DMS114 treated with DMSO at 0.1 percent for 48 hours (cell line): ENCODE measurements around the gene NOTCH1.

Source experiments
- DNase-seq: peaks from one replicate; lab custom pipeline; 2025; ENCODE audit not compliant: unreplicated experiment; lab: John Stamatoyannopoulos, UW

NOTCH1 gene

DNA sequence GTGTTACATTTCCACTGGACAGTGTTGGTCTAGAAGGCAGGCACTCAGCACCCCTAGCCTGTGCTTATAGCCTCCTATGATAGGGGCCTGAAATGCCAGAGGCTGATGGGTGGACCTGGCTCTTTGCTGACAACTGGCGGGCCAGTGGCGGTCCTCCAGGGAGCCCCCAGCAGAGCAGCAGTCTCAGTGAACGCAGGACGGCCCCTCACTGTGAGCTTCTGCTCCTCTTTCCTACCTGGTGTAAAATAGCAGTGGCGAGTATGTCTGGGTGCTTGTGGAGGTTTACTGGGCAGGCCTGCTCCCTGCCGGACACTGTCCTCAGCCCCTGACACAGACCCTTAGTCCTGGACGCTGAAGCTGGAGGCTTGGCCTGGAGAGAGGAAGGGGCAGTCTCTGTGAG lies 59.7 kb downstream of the NOTCH1 start:
- DNase-seq, result no peak

DNA sequence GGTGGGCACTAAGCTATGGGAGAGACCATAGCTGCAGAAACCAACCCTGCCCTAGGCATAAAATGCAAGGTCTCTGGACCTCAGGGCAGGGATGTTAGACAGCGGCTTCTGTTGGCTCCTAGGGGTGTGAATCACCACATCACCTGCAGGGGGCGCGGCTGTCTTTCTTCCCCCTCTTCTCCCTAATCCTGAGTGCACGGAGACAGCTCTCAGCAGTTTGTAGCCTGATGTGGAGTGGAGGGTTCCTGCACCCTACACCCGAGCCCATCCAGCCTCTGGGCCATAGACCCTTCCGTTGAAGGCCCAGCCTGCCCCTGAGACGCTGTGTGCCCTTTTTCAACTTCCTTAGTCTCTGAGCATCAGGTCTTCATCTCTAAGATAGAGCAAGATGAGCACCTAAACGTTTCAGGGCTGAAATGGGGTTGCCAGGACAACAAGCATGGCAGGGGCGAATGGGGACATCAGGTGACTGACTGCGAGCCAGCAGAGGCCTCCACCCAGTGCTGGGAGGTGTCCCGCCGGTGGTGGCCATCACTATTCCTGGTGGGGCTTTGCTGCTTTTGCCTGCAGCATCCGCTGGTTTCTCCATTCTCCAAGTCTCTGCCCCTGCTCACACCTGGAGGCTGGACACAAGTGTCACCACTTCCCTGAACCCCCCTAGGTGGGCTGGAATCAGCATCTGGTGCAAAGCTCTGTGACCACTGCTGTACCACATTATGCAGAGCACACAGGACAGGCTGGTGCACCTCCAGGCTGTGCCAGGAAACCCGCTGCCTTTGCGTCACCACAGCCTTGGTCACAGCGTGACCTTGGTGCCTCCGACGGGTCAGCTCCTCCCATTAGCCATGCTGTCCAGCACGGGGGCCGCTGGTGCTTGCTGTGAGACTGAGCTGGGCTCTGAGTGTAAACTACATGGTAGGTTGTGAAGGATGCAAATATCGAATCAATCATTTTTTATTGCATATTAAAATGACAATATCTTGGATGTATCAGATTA lies 60.5 kb downstream of the NOTCH1 start:
- peak; percentile 54 for DNase-seq

DNA sequence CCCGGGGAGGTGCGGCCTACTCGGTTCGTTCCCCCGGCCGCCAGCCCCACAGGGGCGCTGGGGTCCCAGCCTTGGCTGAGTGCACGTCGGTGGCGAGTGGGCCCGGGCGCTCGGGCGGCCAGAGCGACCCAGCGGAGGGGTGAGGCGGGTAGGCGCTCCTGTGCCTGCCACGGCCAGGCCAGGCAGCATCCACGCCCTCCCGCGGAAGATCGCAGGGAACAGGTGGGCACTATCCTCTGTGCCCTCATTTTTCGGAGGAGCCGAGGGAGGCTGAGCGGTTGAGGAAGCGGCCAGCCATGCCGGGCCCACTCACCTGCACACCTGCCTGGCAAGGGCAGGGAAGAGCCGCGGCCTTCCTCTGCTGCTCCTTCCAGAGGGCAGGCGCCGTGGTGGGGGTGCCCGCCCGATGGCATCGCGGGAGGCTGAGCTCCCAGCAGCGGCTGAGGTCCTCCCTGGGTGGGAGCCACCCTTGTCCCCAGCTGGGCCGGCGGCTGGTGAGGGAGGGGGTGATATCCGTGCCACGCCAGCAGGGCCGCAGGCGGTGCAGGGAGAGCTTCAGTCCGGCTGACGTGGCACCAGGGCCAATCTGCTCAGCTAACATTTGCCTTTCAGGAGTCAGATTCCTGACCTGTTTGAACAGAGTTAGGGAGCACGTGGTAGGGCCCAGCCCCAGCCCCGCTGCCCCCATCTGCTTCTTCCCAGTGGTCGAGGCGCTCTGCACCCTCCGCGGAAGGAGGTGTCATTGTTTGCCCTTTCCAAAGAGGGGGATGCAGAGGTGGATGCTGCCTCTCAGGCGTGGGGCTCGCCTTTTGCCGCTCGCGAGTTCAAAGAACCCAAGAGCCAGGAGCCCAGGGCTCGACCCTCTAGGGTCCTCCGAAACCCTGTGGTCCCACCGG lies 61.4 kb downstream of the NOTCH1 start:
- no peak for DNase-seq

DNA sequence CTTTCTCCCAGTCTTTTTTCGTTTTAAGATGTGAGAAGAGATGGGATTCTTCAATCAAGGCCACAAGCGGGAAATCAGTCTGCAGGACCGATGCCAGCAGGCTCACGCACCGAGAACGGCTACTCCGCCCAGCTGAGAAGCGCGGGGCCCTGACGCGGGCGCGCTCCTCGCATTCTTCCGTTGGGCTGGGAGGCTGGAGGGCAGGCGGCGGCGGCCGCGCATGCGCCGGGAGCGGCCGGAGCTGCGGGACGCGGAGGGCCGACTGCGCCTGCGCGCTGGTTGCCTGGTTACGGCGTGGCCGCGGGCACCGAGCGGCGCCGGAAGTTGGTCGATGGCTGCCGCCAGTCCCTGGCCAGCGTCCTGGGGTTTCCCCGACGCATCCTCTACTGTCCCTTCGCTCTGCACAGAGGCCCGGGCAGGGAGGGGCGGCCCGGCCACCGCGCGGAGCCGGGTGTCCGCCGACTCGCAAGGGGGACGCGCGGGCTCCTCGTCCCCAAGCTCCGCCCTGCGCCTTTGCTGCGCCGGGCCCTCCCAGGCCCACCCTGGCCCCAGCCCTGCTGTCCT lies 62.2 kb downstream of the NOTCH1 start:
- peak; percentile 85 for DNase-seq

DNA sequence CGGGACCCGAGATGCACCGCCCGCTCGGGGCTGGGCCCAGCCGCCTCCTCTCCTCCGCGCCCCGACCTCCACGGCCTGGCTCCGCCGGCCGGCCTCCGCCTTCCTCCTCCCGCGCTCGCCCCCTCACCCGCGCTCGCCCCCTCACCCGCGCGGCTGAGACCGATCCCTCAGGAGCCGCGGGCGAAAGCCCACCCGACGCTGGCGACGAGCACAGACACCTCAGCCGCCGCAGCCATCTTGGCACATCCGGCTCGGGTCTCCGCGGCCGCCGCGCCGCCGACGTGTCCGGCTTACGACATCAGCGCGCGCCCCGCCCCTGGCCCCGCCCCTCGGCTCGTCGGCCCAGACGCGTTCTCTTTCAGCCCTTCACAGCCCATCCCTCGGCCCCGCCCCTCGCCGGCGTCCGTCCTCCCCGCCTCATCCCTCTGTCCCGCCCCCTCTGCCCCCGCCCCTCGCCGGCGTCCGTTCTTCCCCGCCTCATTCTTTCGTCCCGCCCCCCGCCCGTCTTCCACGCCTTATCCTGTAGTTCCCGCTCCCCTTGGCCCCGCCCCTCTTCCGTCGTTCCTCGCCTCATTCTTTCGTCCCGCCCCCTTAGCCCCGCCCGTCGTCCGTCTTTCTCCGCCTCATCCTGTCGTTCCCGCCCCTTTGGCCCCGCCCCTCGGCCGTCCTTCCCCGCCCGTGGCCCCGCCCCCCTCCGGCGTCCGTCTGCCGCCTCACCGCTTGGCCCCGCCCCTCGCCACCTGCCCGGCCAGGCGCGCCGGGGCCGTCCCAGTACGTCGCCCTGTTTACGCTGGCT lies 62.9 kb downstream of the NOTCH1 start, which contains the start of gene SEC16A:
TSS of gene SEC16A (minus strand) at position 248 of the 796 bp plus-strand sequence. CDS start 5,425 bp downstream, outside the sequence.
- peak; percentile 96 for DNase-seq

DNA sequence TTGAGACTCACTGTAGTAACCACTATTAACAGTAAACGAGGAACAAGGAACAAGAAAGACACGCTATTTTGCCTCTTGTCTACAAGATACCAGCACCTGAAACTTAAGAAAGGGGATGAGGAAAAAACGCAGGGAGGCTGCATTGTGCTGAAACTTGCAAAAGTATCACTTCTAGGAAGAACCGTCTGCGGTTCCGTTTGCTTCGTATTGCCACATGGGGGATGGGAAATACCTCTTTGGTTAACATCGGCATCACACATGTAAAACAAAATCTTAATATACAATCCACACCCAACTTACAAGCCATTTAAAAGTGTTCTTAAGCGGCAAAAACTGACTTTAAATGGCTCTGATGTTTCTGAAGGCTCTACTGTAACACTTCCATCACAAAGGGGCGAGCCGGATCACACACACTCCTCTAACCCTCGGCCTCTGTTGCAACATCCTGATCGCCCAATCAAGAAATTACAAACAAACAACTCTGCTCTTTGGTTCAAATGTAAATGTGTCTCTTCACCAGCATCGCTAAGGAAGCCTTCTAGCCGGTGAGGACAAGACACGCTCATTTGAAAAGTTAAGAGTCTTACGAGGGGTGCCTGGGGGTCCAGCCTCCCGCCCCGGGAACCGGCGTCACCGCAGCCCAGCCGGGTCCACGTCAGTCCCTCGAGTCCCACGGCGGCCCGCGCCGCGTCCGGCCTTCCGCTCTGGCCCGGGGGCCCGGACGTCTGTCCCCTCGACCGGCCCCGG lies 63.6 kb downstream of the NOTCH1 start:
- DNase-seq, result peak; percentile 8

DNA sequence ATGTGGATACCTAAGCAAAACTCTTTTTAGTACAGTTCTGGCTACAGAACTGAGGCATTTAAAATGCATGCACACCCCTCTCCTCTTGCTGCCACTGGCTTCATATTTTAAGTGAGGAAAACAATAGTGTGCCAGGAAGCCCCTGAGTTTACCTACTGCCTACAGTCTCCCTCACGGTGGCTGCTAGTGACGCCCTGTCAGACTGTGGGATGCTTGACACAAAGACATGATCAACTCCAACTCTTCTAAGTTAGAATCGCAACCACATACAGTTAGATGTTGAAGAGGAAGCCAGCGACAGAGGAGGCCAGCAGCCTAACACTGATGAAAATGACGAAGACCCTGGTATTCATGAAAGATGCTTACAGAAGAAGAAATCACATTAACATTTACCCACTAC lies 64.3 kb downstream of the NOTCH1 start:
- DNase-seq, result no peak

DNA sequence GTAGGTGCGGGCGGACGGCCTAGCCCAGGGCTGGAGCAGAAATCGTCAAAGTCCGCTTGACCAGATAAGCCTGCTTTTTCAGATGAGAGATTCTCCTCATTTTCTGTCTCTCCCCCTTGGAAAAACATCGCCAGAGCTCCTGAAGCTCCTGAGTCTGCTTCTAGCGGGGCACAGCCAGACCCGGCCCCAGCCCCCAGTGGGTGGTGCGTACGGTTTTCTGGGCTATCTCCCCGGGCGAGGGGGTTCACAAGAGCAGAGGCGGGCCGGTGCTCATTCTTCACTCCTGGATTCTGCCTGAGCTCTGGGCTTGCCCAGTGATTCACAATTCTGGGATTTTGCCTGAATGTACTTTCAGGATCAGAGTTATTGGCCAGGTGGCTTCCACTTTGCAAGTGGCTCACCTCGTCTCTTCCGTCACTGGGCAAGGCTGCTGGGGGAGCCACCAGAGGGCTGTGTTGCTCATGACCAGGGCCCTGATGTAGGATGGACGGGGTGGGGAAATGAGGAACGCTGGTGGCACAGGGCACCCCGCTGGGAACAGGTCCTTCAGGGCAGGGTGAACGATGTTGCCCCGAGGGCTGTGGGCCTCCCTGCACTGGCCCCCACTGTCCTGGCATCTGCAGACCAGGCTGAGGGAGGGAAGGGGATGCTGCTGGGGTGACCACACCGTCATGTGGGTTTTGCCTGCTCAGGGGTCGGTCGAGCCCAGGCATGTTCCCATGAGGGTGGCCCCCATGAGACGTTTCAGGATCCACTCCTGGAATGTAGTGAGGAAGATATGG lies 69.3 kb downstream of the NOTCH1 start:
- no peak for DNase-seq

DNA sequence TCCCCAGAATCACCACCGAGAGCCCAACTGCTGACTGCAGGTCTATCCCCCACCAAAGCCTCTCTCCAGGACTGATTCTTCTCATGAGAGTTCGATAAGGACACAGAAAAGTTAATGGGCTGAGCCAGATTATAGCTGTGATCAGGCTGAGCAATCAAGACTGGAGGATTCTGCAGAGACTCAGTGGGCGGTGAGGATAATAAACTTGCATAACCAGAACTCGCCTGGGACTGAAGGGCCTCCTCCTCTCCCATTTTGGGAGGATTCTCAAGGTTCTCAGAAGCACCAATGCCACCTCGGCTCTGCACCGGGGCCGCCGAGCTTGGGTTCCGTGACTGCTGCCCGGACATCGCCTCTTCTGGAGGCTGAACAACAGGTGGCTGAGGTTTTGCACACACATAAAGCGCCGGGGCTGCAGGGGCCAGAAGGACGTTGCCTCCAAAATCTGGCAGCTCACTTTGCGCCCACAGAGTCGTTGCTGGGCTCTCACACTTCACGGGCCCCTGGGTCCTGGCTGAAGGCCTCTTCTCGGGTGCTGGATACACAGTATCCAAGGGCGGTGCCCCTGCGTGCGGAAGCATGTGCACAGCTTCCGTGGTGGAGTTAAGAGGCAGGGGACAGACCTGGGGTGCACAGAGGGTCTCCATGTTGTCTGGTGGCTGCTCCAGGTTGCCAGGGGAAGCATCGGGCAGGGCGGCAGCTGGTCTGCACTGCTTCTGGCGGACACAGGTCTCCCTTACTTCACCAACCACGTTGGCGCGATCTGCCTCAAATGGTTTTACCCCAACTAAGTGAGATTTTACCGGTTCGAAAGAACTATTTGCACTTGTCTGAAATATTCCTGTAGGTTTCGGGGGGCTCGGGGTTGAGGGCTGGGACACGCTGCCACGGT lies 70.6 kb downstream of the NOTCH1 start:
- no peak for DNase-seq

DNA sequence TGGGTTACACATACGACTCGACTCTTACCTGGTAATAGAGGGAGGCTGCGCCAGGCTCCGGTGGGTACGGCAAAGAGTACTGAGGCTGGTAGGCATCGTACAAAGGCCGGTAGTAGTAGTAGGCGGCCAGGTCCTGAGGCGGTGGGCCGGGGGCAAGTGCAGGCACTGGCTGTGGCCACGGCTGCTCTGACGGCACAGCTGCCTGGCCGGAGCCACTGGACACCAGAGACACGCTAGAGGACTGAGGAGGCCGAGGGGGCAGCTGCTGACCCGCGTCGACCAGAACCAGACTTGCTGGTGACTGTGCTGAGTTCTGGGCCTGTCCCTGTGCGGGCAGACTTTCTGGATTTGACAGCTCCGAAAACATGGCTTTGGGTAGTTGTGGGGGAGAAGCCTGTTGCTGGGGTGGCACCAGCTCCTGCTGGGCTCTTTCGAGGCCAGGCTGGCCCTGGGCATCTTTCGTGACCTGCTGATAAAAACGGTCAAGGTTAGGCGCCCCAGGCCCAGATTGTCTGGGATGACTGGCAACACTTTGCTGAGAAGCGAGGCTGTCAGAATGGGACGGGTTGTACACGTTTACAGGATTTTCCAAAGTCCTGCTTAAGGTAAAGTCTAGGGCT lies 71.7 kb downstream of the NOTCH1 start:
- no peak for DNase-seq

DNA sequence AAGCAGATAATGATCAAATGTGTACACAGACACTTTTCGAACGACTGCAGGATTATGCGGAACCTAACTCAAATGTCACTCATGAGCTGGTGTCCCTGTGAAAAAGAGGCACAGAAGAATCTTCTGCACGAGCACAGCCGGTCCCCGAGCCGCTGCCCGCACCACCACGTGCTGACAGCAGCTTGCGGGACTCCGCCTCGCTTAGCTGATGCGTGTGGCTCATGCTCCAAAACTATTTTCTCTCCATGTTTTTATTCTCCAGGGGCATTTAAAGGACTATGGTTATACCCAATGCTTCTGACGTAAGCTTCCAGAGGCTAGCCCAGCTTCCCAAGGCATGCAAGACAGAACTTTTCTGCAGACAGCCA lies 72.5 kb downstream of the NOTCH1 start:
- DNase-seq, result no peak

DNA sequence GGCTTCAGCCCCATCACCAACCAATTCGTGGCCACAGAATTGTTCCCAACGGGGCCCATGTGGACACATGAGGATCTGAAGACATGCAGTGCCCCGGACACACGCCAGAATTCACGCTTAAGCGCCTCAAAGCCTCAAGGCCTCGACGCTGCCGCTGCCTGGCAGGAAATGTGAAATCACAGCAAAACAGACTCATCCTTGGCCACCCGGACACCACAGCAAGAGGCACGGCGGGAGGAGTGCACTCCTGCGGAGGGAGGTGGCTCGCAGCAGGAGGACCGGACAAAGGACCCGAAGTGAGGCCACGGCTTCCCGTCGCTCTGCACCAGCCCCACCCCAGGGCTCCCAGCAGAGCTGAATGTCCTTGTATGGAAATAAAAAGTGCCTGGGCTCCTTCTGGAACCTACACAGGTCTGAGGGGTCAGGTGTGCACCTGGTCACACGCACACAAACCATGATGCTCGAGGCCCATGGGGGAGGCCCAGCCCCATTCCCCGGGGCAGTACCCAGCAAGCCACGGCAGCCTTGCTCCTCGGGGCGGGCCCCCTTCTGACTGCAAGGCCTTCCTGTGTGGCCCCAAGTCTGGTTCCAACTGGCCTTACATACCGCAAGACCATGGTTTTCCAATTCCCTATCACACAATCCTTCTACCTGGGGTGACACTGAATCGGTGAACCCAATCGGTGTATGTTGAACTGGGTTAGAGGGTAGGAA lies 73.1 kb downstream of the NOTCH1 start:
- no peak for DNase-seq

DNA sequence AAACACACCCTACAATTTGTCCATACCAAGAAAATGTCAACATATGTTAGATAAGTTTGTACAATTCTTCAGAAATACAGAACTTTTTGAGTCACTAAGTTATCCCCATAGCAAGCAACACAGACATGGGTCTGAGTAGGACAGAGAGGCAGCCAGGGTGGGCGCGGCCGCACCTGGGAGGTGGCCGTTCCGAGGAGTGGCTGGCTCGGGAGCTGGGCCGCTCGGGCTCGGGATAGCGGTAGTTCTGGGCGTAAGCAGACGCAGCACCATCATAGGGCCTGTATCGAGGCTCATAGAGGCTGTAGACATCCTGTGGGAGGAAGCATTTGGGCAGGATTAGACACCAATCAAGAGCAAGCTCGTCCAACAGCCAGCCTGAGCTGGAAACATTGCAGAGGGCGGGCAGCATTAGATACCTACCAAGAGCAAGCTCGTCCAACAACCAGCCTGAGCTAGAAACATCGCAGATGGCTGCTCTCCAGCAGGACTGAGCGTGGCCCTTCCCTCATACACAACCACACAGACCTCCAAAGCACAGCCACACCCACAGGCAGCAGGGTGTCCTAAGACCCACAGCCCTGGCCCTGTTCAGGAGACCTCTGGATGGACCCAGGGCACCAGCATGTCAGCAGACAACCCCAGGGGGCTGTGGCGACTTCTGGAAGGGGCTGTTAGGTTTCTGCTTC lies 73.9 kb downstream of the NOTCH1 start:
- DNase-seq, result no peak

DNA sequence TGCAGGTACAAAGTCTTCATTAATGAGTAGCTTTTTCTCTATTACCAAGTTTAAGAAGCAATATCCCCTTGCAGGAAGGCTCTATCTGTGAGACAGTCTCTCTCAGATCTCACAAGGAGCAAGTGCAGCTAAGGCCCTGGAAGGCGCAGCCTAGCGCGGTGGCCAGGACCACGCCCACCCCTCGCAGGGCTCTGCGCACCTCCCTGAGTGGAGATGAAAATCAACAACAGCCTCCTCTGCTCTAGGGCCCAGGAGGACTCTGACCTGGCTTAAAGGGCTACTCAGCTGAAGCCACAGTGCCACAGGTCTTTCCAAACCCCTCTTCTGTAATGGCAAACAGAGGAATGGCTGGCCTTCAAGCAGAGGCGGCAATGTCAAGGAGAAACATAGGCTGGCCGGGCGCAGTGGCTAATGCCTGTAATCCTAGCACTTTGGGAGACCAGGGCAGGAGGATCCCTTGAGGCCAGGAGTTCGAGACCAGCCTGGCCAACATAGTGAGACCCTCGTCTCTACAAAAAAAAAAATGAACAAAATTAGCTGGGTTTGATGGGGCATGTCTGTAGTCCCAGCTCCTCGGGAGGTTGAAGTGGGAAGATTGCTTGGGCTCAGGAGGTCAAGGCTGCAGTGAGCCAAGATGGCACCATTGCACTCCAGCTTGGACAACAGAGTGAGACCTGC lies 74.9 kb downstream of the NOTCH1 start:
- no peak for DNase-seq

DNA sequence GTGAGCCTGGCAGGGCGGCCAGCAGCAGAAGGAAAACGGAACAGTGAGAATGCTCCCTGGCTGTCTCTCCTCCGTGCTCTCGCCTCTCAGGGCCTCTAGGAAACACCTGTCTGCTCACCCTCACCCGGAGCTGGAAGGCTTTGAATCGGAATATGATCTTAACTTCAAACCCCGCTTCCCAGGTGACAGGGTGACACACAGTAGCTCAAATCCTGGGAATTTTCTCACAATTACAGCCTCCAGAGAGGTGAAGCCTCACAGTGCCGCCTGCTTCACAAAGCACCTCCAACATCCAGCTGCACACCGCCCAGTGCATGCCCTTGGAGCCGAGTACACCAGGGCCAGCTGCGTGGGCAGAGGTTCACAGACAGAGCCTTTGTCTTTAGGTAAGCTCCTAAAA lies 75.5 kb downstream of the NOTCH1 start:
- DNase-seq, result no peak

DNA sequence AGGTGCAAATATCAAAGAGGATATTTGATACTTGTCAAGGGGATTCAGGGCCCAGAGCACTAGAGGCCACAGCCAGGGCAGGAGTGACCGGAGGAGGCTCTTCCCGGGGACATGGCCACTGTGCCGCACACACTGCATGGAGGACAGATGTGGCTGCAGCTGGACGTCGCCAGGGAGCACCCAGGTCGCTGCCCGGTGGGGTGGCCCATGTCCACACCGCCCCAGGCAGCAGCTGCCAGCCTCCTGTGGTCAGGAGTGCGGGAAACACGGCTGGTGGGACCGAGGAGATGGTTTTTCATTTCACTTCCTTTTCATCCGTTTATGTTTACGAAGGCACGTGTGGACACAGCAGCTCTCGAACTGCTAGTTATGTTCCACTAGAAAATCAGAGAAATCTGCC lies 78.1 kb downstream of the NOTCH1 start:
- DNase-seq, result no peak
